ENCODE measurements around the gene EPHB6.

- TF ChIP-seq, protein P1, sequence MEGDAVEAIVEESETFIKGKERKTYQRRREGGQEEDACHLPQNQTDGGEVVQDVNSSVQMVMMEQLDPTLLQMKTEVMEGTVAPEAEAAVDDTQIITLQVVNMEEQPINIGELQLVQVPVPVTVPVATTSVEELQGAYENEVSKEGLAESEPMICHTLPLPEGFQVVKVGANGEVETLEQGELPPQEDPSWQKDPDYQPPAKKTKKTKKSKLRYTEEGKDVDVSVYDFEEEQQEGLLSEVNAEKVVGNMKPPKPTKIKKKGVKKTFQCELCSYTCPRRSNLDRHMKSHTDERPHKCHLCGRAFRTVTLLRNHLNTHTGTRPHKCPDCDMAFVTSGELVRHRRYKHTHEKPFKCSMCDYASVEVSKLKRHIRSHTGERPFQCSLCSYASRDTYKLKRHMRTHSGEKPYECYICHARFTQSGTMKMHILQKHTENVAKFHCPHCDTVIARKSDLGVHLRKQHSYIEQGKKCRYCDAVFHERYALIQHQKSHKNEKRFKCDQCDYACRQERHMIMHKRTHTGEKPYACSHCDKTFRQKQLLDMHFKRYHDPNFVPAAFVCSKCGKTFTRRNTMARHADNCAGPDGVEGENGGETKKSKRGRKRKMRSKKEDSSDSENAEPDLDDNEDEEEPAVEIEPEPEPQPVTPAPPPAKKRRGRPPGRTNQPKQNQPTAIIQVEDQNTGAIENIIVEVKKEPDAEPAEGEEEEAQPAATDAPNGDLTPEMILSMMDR (IDR thresholded peaks at IDR 0.05), result no peak
- TF ChIP-seq POLR2A (IDR thresholded peaks at IDR 0.05), result no peak
These were observed 45.2 kb upstream of the EPHB6 start for GRCh38 chr7:142809671-142810070.
